HG03354 (cell line): ENCODE results near the gene FAM72D.
A peak's percentile ranks its signal among the peaks of the same experiment; 100 is the strongest.
"Not testable (repeated sequence)": the region's sequence is repeated elsewhere in the genome, so short reads cannot be mapped to it uniquely, and the experiment has no call there.

Source experiments
- ATAC-seq: cut with Tn5 transposase; IDR thresholded peaks from one replicate; pipeline ENCODE4 v1.9.1; 2021; ENCODE audit warnings: mild to moderate bottlenecking; ENCODE audit not compliant: unreplicated experiment, poor library complexity, severe bottlenecking

FAM72D gene

GRCh38 chr1:145140549-145140948, 44.8 kb downstream of the FAM72D start:
- not testable (repeated sequence) for ATAC-seq

GRCh38 chr1:145144264-145144913, 48.6 kb downstream of the FAM72D start:
- ATAC-seq = not testable (repeated sequence)

DNA sequence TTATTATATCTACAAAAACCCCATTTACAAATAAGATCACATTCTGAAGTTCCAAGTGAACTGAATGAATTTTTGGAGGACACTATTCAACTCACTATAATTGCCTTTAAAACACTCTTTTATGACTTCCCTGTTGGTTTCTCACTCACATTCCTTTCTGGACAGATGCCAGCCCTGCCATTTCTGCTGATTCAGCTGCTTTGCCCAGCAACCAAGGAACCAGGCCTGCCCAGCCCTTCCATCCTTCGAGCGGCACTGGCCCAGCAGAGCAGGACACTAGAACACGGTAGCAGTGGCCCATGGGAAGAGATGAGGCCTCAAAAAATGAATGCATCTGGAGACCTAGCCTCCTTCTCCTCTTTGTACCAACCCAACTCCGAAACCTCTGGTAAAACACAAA, 50.5 kb downstream of the FAM72D start:
- not testable (repeated sequence) for ATAC-seq

DNA sequence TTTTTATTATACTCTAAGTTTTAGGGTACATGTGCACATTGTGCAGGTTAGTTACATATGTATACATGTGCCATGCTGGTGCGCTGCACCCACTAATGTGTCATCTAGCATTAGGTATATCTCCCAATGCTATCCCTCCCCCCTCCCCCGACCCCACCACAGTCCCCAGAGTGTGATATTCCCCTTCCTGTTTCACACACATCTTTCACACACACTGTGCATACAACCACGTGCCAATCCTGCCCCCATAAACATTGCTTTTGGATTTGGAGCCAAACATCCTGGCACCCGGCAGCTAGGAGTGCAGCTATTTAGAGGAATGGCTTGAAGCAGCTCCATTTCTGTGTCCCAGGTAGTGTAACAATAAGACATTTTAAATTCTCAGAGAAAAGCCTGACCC, 51.4 kb downstream of the FAM72D start:
- ATAC-seq = not testable (repeated sequence)

DNA sequence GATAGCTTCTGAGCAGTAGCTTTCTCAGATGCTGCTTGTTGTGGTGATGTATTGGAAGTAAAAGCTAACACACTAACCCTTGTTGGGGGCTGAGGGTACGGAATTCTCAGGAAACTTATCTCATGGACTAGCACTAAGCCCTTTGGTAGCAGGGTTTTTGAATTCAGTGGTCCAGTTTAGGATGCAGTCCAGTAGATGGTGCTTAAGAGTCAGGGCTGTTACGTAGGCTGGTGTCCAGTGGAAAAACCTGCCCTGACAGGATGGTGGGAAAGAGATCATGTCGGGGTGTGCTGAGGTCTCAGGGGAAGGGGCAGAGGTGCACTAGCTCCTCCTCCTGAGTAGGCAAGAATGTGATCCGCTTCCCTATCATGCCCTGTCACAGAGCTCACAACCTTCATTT, 59.6 kb downstream of the FAM72D start:
- ATAC-seq = not testable (repeated sequence)

DNA sequence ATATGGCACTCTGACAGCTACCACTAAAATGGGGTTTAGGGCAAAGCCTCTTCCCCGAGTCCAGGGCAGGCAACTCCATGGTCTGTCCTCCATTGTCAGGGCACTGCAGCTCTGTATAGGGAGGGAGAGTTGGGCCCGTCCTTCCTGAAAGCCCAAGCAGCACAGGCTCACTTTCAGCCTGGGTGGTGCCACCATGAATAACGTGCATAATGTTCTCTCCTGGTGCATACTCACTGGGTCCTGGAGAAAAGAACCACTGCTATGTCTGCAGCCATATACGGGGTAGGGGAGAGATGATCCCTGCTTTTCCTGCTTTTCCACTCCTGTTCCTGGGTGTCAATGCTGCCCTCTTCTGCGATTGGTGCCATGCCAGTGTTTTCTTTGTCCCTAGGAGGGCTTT, 60.1 kb downstream of the FAM72D start:
- not testable (repeated sequence) for ATAC-seq

DNA sequence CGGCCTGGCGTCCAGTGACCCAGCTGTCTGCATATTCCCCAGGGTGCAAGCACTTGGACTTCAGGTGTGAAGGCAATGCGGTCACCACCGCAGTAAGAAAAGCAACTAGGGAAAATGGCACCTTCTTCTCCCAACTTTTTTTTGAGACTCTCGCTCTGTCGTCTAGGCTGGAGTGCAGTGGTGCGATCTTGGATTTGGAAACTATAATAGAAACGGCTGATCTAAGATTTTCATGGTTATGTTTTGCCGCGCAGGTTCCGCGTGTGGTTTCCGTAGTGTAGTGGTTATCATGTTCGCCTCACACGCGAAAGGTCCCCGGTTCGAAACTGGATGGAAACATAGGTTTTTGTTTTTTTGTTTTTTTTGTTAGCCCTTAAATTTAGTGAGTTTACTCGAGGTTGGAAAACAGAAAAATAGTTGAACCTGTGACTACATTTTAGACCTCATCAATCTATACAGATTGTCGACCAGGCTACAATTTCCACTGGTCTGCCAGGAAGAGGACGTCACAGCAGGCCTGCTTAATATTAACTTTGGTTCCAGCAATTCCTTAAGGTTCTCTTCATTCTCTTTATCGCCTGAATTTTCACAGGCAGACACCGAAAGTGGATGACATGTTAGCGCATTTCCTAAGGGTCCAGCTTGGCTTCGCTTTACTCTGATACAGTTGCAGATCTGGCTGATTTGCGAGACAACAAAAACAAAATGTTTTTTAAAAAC, 61.3 kb downstream of the FAM72D start:
- ATAC-seq = peak; percentile 42

- ATAC-seq = not testable (repeated sequence)
Observed at GRCh38 chr1:145157715-145158114, 61.9 kb downstream of the FAM72D start.

- ATAC-seq = peak; percentile 76
Observed at GRCh38 chr1:145161046-145161752, 65.4 kb downstream of the FAM72D start.
